DND-41 (cell line): ENCODE data around the gene BORCS5.

Experiments
- ATAC-seq: fragments of 200-7000 bp; cut with Tn5 transposase; 3 replicates; pipeline ENCODE4 v1.9.1; 2021; ENCODE audit warnings: low read depth; ENCODE audit not compliant: insufficient read depth
- DNase-seq: peaks from one replicate; pipeline ENCODE4 v3.0.0-alpha.2; 2020
- H2AFZ ChIP-seq: 2 replicates; pipeline ENCODE4 v1.6.0; 2012; ENCODE audit warnings: low read depth, low read length
- H3K27ac ChIP-seq: 2 replicates; pipeline ENCODE4 v1.5.1; 2012; ENCODE audit warnings: low read length, inconsistent platforms
- H3K27me3 ChIP-seq: fragments of 200-600 bp; sonication (generic); 2 replicates; pipeline ENCODE4 v1.6.0; 2012; ENCODE audit warnings: low read length, mild to moderate bottlenecking, inconsistent platforms; ENCODE audit not compliant: insufficient read depth, poor library complexity
- H3K36me3 ChIP-seq: 2 replicates; pipeline ENCODE4 v1.5.1; 2012; ENCODE audit warnings: low read length, inconsistent platforms; ENCODE audit not compliant: insufficient read depth
- H3K4me1 ChIP-seq: 2 replicates; pipeline ENCODE4 v1.5.1; 2012; ENCODE audit warnings: mild to moderate bottlenecking, low read length; ENCODE audit not compliant: insufficient read depth
- H3K4me2 ChIP-seq: 2 replicates; pipeline ENCODE4 v1.6.0; 2012; ENCODE audit warnings: mild to moderate bottlenecking, moderate library complexity, low read length, inconsistent platforms; ENCODE audit not compliant: insufficient read depth
- H3K4me3 ChIP-seq, 2 experiments: fragments of 200-600 bp in 1 of 2; shearing (Covaris generic) in 1 of 2; 2 replicates each; pipeline ENCODE4 v1.5.1; 2012 to 2016; ENCODE audit warnings: inconsistent platforms in 2 of 2, low read length in 2 of 2, mild to moderate bottlenecking in 2 of 2, low read depth in 1 of 2, moderate library complexity in 1 of 2
- H3K79me2 ChIP-seq: 2 replicates; pipeline ENCODE4 v1.6.0; 2012; ENCODE audit warnings: low read length, inconsistent platforms; ENCODE audit not compliant: insufficient read depth
- H3K9ac ChIP-seq: 2 replicates; pipeline ENCODE4 v1.6.0; 2012; ENCODE audit warnings: low read depth, mild to moderate bottlenecking, inconsistent platforms, low read length, moderate library complexity
- H3K9me3 ChIP-seq: 2 replicates; pipeline ENCODE4 v1.5.1; 2012; ENCODE audit warnings: low read length, moderate library complexity, mild to moderate bottlenecking, inconsistent platforms; ENCODE audit not compliant: insufficient read depth, severe bottlenecking
- H4K20me1 ChIP-seq: 2 replicates; pipeline ENCODE4 v1.6.0; 2012; ENCODE audit warnings: low read length; ENCODE audit not compliant: insufficient read depth
- CTCF ChIP-seq: IDR thresholded peaks from 2 replicates; pipeline ENCODE4 v1.5.1; 2012; ENCODE audit warnings: borderline replicate concordance, low read length, moderate library complexity, mild to moderate bottlenecking; ENCODE audit not compliant: poor library complexity, severe bottlenecking; ENCODE audit errors: extremely low read depth
- EZH2 ChIP-seq: IDR thresholded peaks from 3 replicates; pipeline ENCODE4 v1.6.1; 2012; ENCODE audit warnings: borderline replicate concordance, low read depth, mild to moderate bottlenecking, moderate library complexity, low read length, inconsistent platforms; ENCODE audit not compliant: severe bottlenecking

Gene BORCS5

DNA sequence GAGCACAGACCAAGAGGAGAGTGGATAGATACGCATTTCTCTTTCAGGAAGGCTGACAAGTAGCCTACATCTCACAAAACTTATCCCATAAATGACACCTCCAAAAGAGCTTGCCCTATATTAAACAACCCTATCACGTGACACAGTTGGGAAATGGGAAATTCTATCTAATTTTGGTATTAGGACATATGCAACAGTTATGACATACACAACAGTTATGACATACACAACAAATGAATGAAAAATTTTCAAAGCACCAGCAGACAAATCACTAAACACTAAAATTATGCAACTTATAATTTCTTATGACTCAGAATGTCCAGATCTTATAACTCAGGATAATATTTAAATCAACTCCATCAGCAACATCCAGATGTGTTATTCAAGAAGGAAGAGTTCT is 151.7 kb downstream of the BORCS5 start:
- H3K4me2 ChIP-seq = no peak overlapping the region
- no peaks in the 10 kb centered on the region for H3K79me2 ChIP-seq
- H3K9me3 ChIP-seq = no peaks in the 10 kb centered on the region
- no peak for DNase-seq
- H2AFZ ChIP-seq = no peak overlapping the region
- H3K36me3 ChIP-seq = no peaks in the 10 kb centered on the region
- H4K20me1 ChIP-seq = no peaks in the 10 kb centered on the region
- no peak overlapping the region for H3K9ac ChIP-seq
- H3K4me3 ChIP-seq = no peak overlapping the region
- TF ChIP-seq EZH2 (no peak), CTCF (no peak)
- no peak overlapping the region for H3K27ac ChIP-seq
- no peaks in the 10 kb centered on the region for H3K4me1 ChIP-seq
- no peak for ATAC-seq
- H3K27me3 ChIP-seq = peaks cover 13% of the 10 kb centered on the region

DNA sequence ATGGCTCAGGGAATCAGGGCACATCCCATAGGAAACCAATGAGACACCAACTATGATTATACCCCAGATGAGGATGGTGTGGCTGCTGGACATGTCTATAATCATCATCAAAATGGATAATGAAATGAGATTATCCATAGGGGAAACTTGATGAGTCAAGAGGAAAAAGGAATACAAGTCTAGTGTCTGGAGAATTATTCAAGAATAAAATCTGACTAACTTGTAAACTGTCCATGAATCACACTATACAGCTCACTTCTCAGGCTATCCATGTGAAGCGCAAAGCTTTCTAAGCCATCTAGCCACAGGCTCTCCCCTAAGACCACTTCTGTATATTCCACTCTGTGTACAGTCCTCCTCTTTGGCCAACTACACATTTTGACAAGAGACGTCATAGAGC is 153.3 kb downstream of the BORCS5 start:
- Histone ChIP-seq H3K9ac (no peak overlapping the region), H3K27me3 (peaks cover 12% of the 10 kb centered on the region), H3K4me3 (no peak overlapping the region), H3K36me3 (no peaks in the 10 kb centered on the region), H2AFZ (no peak overlapping the region), H3K4me2 (no peak overlapping the region), H3K4me1 (no peaks in the 10 kb centered on the region), H3K79me2 (no peaks in the 10 kb centered on the region), H3K27ac (no peak overlapping the region), H3K9me3 (no peaks in the 10 kb centered on the region), H4K20me1 (no peaks in the 10 kb centered on the region)
- ATAC-seq (no peak), DNase-seq (no peak)
- no peak for TF ChIP-seq EZH2

GRCh38 chr12:12510551-12510950 is 153.7 kb downstream of the BORCS5 start:
- no peaks in the 10 kb centered on the region for H3K79me2 ChIP-seq
- H4K20me1 ChIP-seq = no peaks in the 10 kb centered on the region
- H3K27me3 ChIP-seq = peaks cover 8% of the 10 kb centered on the region
- H3K4me1 ChIP-seq = no peaks in the 10 kb centered on the region
- ATAC-seq (no peak), DNase-seq (no peak)
- H3K9me3 ChIP-seq = no peaks in the 10 kb centered on the region
- TF ChIP-seq CTCF (no peak), EZH2 (no peak)
- no peak overlapping the region for H3K4me3 ChIP-seq
- no peak overlapping the region for H3K9ac ChIP-seq
- no peak overlapping the region for H3K27ac ChIP-seq
- no peak overlapping the region for H2AFZ ChIP-seq
- H3K4me2 ChIP-seq = no peak overlapping the region
- H3K36me3 ChIP-seq = no peaks in the 10 kb centered on the region

- TF ChIP-seq CTCF (no peak), EZH2 (no peak)
- Histone ChIP-seq H3K4me2 (no peak overlapping the region), H3K4me3 (no peak overlapping the region), H4K20me1 (no peaks in the 10 kb centered on the region), H3K79me2 (no peaks in the 10 kb centered on the region), H3K36me3 (no peaks in the 10 kb centered on the region), H2AFZ (no peak overlapping the region), H3K4me1 (no peaks in the 10 kb centered on the region), H3K9me3 (no peaks in the 10 kb centered on the region), H3K27ac (no peak overlapping the region), H3K9ac (no peak overlapping the region), H3K27me3 (peaks cover 8% of the 10 kb centered on the region)
- ATAC-seq (no peak), DNase-seq (no peak)
Observed at GRCh38 chr12:12511021-12511783, 154.3 kb downstream of the BORCS5 start.
